Ishikawa (cell line): Measurements from ENCODE around the gene PDE10A.

ENCODE experiments used
- CEBPB ChIP-seq: IDR thresholded peaks from 2 replicates; pipeline ENCODE4 v1.6.1; 2012
- CREB1 ChIP-seq: IDR thresholded peaks from 2 replicates; pipeline ENCODE4 v1.6.1; 2012; ENCODE audit warnings: low read depth
- EGR1 ChIP-seq: IDR thresholded peaks from 2 replicates; pipeline ENCODE4 v1.6.1; 2012
- EP300 ChIP-seq: IDR thresholded peaks from 2 replicates; pipeline ENCODE4 v1.6.1; 2012; ENCODE audit warnings: borderline replicate concordance
- FOXM1 ChIP-seq: IDR thresholded peaks from 2 replicates; pipeline ENCODE4 v1.6.1; 2012; ENCODE audit warnings: low read depth, borderline replicate concordance
- NFIC ChIP-seq: IDR thresholded peaks from 2 replicates; pipeline ENCODE4 v1.6.1; 2012
- RAD21 ChIP-seq: IDR thresholded peaks from 2 replicates; pipeline ENCODE4 v1.6.1; 2012; ENCODE audit warnings: low read depth
- TAF1 ChIP-seq: IDR thresholded peaks from 2 replicates; pipeline ENCODE4 v1.6.1; 2012; ENCODE audit warnings: low read depth, mild to moderate bottlenecking
- TCF12 ChIP-seq: IDR thresholded peaks from 2 replicates; pipeline ENCODE4 v1.6.1; 2012; ENCODE audit warnings: low read depth
- TEAD4 ChIP-seq: IDR thresholded peaks from 2 replicates; pipeline ENCODE4 v1.6.1; 2012
- YY1 ChIP-seq: IDR thresholded peaks from 2 replicates; pipeline ENCODE4 v1.6.1; 2012; ENCODE audit warnings: low read depth
- ZBTB7A ChIP-seq: IDR thresholded peaks from 2 replicates; pipeline ENCODE4 v1.6.1; 2012; ENCODE audit warnings: low read depth
- TF ChIP-seq, protein P1 (sequence below): IDR thresholded peaks from 2 replicates; pipeline ENCODE4 v1.6.1; 2012
- TF ChIP-seq, protein P2 (sequence below): IDR thresholded peaks from 2 replicates; pipeline ENCODE4 v1.6.1; 2012
- TF ChIP-seq, protein P3 (sequence below): IDR thresholded peaks from 2 replicates; pipeline ENCODE4 v1.6.1; 2012; ENCODE audit warnings: low read depth, mild to moderate bottlenecking

The PDE10A gene

DNA sequence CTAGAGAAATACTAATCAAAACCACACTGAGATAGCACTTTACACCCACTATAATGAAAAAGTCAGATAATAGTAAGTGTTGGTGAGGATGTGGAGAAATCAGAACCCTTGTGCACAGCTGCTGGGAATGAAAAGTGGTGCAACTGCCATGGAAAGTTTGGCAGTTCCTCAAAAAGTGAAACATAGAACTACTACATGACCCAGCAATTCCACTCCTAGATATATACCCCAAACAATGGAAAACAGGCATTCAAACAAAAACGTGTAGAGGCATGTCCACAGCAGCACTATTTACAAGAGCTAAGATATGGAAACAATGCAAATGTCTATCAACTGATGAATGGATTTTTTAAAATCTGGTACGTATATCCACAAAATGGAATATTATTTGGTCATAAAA is 236.1 kb downstream of the PDE10A start:
- TF ChIP-seq, protein P1, sequence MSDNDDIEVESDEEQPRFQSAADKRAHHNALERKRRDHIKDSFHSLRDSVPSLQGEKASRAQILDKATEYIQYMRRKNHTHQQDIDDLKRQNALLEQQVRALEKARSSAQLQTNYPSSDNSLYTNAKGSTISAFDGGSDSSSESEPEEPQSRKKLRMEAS: no peak
- TF ChIP-seq NFIC: no peak

DNA sequence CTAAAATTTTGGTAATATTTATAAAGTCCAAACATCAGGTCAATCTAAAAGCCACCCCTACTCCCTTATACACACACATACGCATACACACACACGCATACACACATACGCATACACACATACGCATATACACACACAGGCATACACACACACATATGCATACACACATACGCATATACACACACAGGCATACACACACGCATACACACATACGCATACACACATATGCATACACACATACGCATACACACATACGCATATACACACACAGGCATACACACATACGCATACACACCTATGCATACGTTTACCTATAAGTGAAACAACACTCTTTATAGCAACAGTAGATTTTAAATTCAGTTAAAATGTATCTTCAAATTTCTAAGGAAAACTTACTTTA is 240.8 kb downstream of the PDE10A start:
- no peak for TF ChIP-seq TAF1

DNA sequence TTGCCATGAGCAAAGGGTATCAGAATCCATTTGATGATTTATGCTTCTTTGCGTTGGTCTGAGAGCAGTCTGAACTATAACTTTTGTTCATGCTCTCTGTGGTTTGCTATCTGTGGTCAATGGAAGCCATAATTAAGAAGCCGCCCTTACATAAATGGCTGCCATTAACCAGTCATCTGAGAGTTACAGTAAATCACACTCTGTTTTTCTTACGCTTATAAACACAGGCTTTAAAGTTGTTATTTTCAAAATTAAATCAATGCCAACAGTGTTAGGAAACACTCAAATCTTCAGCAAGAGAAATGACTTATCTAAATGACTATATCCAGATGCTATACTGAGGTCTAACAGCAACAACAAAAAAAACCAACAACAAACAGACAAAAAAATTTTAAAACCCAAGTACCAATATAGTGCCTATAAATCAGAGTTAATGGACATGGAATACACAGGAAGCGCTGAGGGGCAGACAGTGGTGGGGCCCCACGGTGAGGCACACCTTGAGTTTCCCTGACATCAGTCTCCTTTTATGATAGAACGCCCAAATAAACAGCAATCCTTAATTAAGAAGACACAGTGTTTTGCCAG is 245.7 kb downstream of the PDE10A start:
- TF ChIP-seq, protein P2, sequence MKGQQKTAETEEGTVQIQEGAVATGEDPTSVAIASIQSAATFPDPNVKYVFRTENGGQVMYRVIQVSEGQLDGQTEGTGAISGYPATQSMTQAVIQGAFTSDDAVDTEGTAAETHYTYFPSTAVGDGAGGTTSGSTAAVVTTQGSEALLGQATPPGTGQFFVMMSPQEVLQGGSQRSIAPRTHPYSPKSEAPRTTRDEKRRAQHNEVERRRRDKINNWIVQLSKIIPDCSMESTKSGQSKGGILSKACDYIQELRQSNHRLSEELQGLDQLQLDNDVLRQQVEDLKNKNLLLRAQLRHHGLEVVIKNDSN: no peak
- TF ChIP-seq RAD21: no peak

DNA sequence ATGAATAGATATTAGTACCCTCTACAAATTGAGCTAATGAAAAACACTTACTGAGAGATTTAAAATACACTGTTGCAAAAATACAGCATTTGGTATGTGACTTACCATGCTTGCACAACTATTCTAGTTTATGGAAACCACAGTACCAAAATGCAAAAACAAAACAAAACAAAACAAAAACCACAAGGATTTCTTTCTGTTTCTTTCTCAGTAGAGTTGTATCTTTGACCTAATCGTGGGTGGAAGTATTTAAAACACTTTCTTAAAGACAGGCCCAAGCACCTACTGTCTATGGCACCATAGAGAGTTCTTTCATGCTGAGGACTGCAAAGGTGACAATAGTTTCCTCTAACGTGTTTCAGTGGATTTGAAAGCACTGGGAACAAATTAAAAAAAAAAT is 258.3 kb downstream of the PDE10A start:
- TF ChIP-seq, protein P2: no peak
- TF ChIP-seq EP300 (no peak), YY1 (no peak), CEBPB (no peak)
- TF ChIP-seq, protein P1: no peak

DNA sequence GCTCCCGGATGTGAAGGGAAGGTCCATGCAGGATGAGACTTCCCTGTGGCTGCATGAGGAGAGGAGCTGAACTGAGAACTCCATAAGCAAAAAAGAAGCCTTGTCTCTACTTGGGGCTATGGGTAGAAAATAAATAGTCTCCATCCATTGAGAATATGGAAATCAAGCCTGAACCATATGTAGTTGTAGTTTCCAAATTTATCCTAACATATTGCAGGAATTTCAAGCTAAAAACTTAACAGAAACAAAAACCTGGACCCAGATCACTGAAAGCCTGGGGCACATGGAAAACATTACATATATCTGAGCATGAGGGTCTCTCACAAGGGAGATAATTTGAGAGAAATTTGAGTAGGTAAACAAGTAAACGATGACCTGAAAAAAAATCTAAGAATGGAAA is 258.7 kb downstream of the PDE10A start:
- TF ChIP-seq, protein P1: no peak
- TF ChIP-seq TEAD4 (no peak), RAD21 (no peak), CREB1 (no peak), TAF1 (no peak), EP300 (no peak), ZBTB7A (no peak), FOXM1 (no peak), NFIC (no peak), EGR1 (no peak), YY1 (no peak), TCF12 (no peak), CEBPB (no peak)
- TF ChIP-seq, protein P3, sequence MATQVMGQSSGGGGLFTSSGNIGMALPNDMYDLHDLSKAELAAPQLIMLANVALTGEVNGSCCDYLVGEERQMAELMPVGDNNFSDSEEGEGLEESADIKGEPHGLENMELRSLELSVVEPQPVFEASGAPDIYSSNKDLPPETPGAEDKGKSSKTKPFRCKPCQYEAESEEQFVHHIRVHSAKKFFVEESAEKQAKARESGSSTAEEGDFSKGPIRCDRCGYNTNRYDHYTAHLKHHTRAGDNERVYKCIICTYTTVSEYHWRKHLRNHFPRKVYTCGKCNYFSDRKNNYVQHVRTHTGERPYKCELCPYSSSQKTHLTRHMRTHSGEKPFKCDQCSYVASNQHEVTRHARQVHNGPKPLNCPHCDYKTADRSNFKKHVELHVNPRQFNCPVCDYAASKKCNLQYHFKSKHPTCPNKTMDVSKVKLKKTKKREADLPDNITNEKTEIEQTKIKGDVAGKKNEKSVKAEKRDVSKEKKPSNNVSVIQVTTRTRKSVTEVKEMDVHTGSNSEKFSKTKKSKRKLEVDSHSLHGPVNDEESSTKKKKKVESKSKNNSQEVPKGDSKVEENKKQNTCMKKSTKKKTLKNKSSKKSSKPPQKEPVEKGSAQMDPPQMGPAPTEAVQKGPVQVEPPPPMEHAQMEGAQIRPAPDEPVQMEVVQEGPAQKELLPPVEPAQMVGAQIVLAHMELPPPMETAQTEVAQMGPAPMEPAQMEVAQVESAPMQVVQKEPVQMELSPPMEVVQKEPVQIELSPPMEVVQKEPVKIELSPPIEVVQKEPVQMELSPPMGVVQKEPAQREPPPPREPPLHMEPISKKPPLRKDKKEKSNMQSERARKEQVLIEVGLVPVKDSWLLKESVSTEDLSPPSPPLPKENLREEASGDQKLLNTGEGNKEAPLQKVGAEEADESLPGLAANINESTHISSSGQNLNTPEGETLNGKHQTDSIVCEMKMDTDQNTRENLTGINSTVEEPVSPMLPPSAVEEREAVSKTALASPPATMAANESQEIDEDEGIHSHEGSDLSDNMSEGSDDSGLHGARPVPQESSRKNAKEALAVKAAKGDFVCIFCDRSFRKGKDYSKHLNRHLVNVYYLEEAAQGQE: no peak
- TF ChIP-seq, protein P2: no peak

DNA sequence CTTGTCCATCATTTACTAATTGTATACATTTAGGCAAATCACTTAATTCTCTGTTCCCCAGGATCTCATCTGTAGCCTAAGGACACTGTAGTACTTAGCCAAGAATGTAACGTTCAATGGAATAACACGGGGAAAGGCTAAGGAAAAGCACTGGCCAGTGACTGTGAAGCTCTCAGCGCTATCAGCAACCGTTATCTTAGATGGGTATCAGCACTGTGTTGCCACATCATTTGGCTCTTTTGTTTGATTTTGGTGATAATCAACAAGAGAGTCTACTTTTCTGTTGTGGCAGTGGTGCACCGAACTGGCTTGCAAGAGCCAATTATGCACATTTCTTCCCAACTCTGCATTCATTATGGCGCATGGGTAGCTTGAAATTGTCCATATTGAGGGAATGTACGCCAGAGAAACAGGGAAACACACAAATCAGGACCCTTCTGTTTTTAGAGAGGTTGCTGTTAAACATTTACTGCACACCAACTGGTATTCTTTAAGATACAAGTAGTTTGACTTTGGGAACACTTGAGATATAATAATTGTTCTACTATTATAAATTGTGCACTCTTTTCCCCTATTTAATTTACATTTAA is 259.9 kb downstream of the PDE10A start:
- TF ChIP-seq EGR1 (no peak), YY1 (no peak), TEAD4 (no peak)

DNA sequence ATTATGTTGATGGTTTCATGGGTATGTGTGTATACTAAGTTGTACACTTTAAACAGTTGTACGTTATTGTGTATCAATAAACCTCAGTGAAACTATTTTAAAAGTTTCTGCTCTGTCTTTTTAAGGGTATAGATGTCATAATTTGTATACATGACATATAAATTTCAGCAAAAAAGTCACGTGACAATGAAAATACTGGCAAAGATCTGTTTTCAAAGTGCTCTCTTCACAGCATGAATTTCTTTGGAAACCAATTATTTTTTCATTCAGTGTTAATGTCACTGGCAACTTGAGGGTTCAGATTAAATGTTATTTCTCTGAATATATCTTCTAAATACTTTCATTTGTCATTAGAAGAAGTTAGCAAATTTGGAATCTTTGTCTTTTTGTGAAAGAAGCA is 261.9 kb downstream of the PDE10A start:
- TF ChIP-seq, protein P3: no peak
- no peak for TF ChIP-seq YY1
- TF ChIP-seq, protein P2: no peak
